ENCODE data around the gene MYH9.

The MYH9 gene

GRCh38 chr22:36234919-36235318 is 152.8 kb downstream of the MYH9 start:
- H3K4me3 ChIP-seq (ENCODE audit: low read length), result no peak overlapping the region
- no peak for TF ChIP-seq CTCF (conservative IDR thresholded peaks at IDR 0.05; ENCODE audit: low read length)

GRCh38 chr22:36234213-36234612 is 153.6 kb downstream of the MYH9 start:
- TF ChIP-seq CTCF (conservative IDR thresholded peaks at IDR 0.05; ENCODE audit: low read length), result no peak
- H3K4me3 ChIP-seq (ENCODE audit: low read length), result no peak overlapping the region
- no peak for DNase-seq (ENCODE audit: low read depth)

More at GRCh38 chr22:36234919-36235318, 152.8 kb downstream of the MYH9 start:
- no peak for DNase-seq (ENCODE audit: low read depth)

GRCh38 chr22:36233796-36234195 is 154.0 kb downstream of the MYH9 start:
- H3K4me3 ChIP-seq (ENCODE audit: low read length), result no peak overlapping the region
- no peak for DNase-seq (ENCODE audit: low read depth)
- TF ChIP-seq CTCF (conservative IDR thresholded peaks at IDR 0.05; ENCODE audit: low read length), result no peak

- no peak for TF ChIP-seq CTCF (conservative IDR thresholded peaks at IDR 0.05; ENCODE audit: low read length)
- DNase-seq (ENCODE audit: low read depth), result no peak
- no peak overlapping the region for H3K4me3 ChIP-seq (ENCODE audit: low read length)
These were observed 154.9 kb downstream of the MYH9 start for GRCh38 chr22:36232715-36233401.

Data from AG10803 (cell line).